IMR-90 (cell line): ENCODE data around the gene NKAIN2. TPM values are rescaled to one million over a fixed set of nuclear protein-coding genes. Genes with fewer than 3 reads are reported as not detected.

Source experiments
- ATAC-seq: fragments of 200-7000 bp; cut with Tn5 transposase; 2 replicates; pipeline ENCODE4 v1.9.1; 2020; ENCODE audit warnings: low read depth, mild to moderate bottlenecking, moderate library complexity
- BruUV-seq: library from RNA; stranded (reverse); fragments of 400-500 nt; replicated peaks from 2 replicates; lab custom pipeline; 2021; lab: Mats Ljungman, UMichigan
- CTCF ChIA-PET: fragments of 300-600 bp; formaldehyde crosslinking; extraction: SDS; loops from one replicate; lab custom pipeline; 2021; ENCODE audit warnings: antibody characterized with exemption; lab: Yijun Ruan, JAX
- POLR2A ChIA-PET: fragments of 300-600 bp; sonication (Branson Sonifier 250); formaldehyde crosslinking; loops from one replicate; lab custom pipeline; 2022; ENCODE audit warnings: antibody characterized with exemption; ENCODE audit not compliant: unreplicated experiment; lab: Charles Lee
- DNase-seq: peaks from one replicate; pipeline ENCODE4 v3.0.0; 2013
- H2AFZ ChIP-seq: replicated peaks from 2 replicates; pipeline ENCODE3; 2013; ENCODE audit warnings: low read length, mild to moderate bottlenecking; ENCODE audit not compliant: poor library complexity
- H2AK5ac ChIP-seq: 2 replicates; pipeline ENCODE4 v1.6.1; 2013; ENCODE audit warnings: low read depth, low read length, inconsistent platforms
- H2AK9ac ChIP-seq: replicated peaks from 2 replicates; pipeline ENCODE3; 2013; ENCODE audit warnings: mild to moderate bottlenecking, low read depth, low read length, moderate library complexity; ENCODE audit not compliant: poor library complexity
- H2BK120ac ChIP-seq: 2 replicates; pipeline ENCODE4 v1.6.1; 2013; ENCODE audit warnings: low read depth, low read length, inconsistent platforms
- H2BK15ac ChIP-seq: 3 replicates; pipeline ENCODE4 v1.6.1; 2013; ENCODE audit warnings: low read depth, low read length, inconsistent platforms
- H2BK20ac ChIP-seq: 2 replicates; pipeline ENCODE4 v1.6.1; 2013; ENCODE audit warnings: low read depth, mild to moderate bottlenecking, inconsistent platforms, low read length, moderate library complexity
- H2BK5ac ChIP-seq: 2 replicates; pipeline ENCODE4 v1.6.1; 2013; ENCODE audit warnings: mild to moderate bottlenecking, low read depth, low read length, inconsistent platforms; ENCODE audit not compliant: poor library complexity, severe bottlenecking
- H3K14ac ChIP-seq: replicated peaks from 2 replicates; pipeline ENCODE4 v1.6.1; 2013; ENCODE audit warnings: low read depth, low read length, inconsistent platforms
- H3K18ac ChIP-seq: 2 replicates; pipeline ENCODE4 v1.6.1; 2013; ENCODE audit warnings: low read depth, low read length, control low read depth
- H3K23ac ChIP-seq: 2 replicates; pipeline ENCODE4 v1.6.1; 2013; ENCODE audit warnings: low read depth, low read length, inconsistent platforms
- H3K27ac ChIP-seq: 2 replicates; pipeline ENCODE4 v1.5.1; 2013; ENCODE audit warnings: mild to moderate bottlenecking, control low read depth, low read length; ENCODE audit not compliant: insufficient read depth
- H3K27me3 ChIP-seq: 2 replicates; pipeline ENCODE4 v1.6.1; 2013; ENCODE audit warnings: low read length; ENCODE audit not compliant: control insufficient read depth, insufficient read depth
- H3K36me3 ChIP-seq: 2 replicates; pipeline ENCODE4 v1.6.1; 2013; ENCODE audit warnings: low read length, mixed read lengths; ENCODE audit not compliant: control insufficient read depth, insufficient read depth
- H3K4ac ChIP-seq: 2 replicates; pipeline ENCODE4 v1.6.1; 2013; ENCODE audit warnings: low read depth, low read length, inconsistent platforms
- H3K4me1 ChIP-seq: 2 replicates; pipeline ENCODE4 v1.6.1; 2013; ENCODE audit warnings: low read length, mixed read lengths; ENCODE audit not compliant: control insufficient read depth, insufficient read depth
- H3K4me2 ChIP-seq: 2 replicates; pipeline ENCODE4 v1.6.1; 2013; ENCODE audit warnings: low read depth, mild to moderate bottlenecking, control low read depth, low read length, moderate library complexity
- H3K4me3 ChIP-seq: 2 replicates; pipeline ENCODE4 v1.5.1; 2013; ENCODE audit warnings: low read depth, mild to moderate bottlenecking, control low read depth, low read length, moderate library complexity; ENCODE audit not compliant: insufficient read depth
- H3K56ac ChIP-seq: 2 replicates; pipeline ENCODE4 v1.6.1; 2013; ENCODE audit warnings: low read length, inconsistent platforms; ENCODE audit not compliant: insufficient read depth; ENCODE audit errors: extremely low read depth
- H3K79me1 ChIP-seq, 2 experiments: 2 replicates each; pipeline ENCODE4 v1.6.1; 2013; ENCODE audit warnings: low read length in 2 of 2, inconsistent platforms in 1 of 2, low read depth in 1 of 2
- H3K9ac ChIP-seq: 2 replicates; pipeline ENCODE4 v1.6.1; 2013; ENCODE audit warnings: low read depth, low read length, control low read depth
- H3K9me1 ChIP-seq: 2 replicates; pipeline ENCODE4 v1.6.1; 2013; ENCODE audit warnings: low read length, inconsistent platforms; ENCODE audit not compliant: insufficient read depth
- H3K9me3 ChIP-seq: 2 replicates; pipeline ENCODE4 v1.6.1; 2013; ENCODE audit warnings: low read length; ENCODE audit not compliant: control insufficient read depth, insufficient read depth
- H4K20me1 ChIP-seq: 2 replicates; pipeline ENCODE4 v1.6.1; 2013; ENCODE audit warnings: low read length, inconsistent platforms; ENCODE audit not compliant: insufficient read depth
- H4K5ac ChIP-seq: 2 replicates; pipeline ENCODE4 v1.6.1; 2013; ENCODE audit warnings: mild to moderate bottlenecking, low read depth, low read length, control low read depth
- H4K8ac ChIP-seq, 2 experiments: 2 replicates each; pipeline ENCODE4 v1.6.1; 2013; ENCODE audit warnings: low read depth in 2 of 2, low read length in 2 of 2, control low read depth in 1 of 2, inconsistent platforms in 1 of 2
- H4K91ac ChIP-seq: 2 replicates; pipeline ENCODE4 v1.6.1; 2013; ENCODE audit warnings: low read depth, low read length, inconsistent platforms; ENCODE audit not compliant: insufficient read depth
- BHLHE40 ChIP-seq: fragments of 150-350 bp; IDR thresholded peaks from 2 replicates; pipeline ENCODE4 v1.6.1; 2016; ENCODE audit warnings: mild to moderate bottlenecking, low read depth, low read length
- CTCF ChIP-seq: conservative IDR thresholded peaks from 2 replicates; pipeline ENCODE4 v1.5.1; 2012; ENCODE audit warnings: mild to moderate bottlenecking, low read depth, low read length, improper control_type of control experiment
- MAFK ChIP-seq: IDR thresholded peaks from 2 replicates; pipeline ENCODE4 v1.6.1; 2012; ENCODE audit warnings: low read depth, low read length, improper control_type of control experiment
- NFE2L2 ChIP-seq: fragments of 150-350 bp; IDR thresholded peaks from 2 replicates; pipeline ENCODE4 v1.6.1; 2016; ENCODE audit warnings: low read depth, mild to moderate bottlenecking, low read length
- RCOR1 ChIP-seq: IDR thresholded peaks from 2 replicates; pipeline ENCODE4 v1.6.1; 2012; ENCODE audit warnings: mild to moderate bottlenecking, low read length, improper control_type of control experiment; ENCODE audit not compliant: insufficient replicate concordance
- SMC3 ChIP-seq: fragments of 150-350 bp; IDR thresholded peaks from 2 replicates; pipeline ENCODE4 v1.6.1; 2016; ENCODE audit warnings: low read depth, mild to moderate bottlenecking, antibody characterized with exemption, low read length, moderate library complexity
- USF2 ChIP-seq: fragments of 150-350 bp; IDR thresholded peaks from 2 replicates; pipeline ENCODE4 v1.6.1; 2017; ENCODE audit warnings: mild to moderate bottlenecking, antibody characterized with exemption, low read length, low read depth
- WGBS, 2 experiments: methylation state at CpG; one replicate each; pipeline versions ENCODE4 v1.1.5 to v1.1.7; 2013; ENCODE audit warnings: missing lambda C conversion rate in 2 of 2; ENCODE audit not compliant: insufficient read length in 1 of 2; ENCODE audit errors: extremely low coverage in 2 of 2; 5-methylcytosine and 5-hydroxymethylcytosine counted together
- dilution Hi-C: fragments of 300-500 bp; cut with HindIII; formaldehyde crosslinking; loops from one replicate; pipeline ENCODE4 v1.14.3; 2018; ENCODE audit warnings: low sequenced_read_pairs; ENCODE audit not compliant: unreplicated experiment
- in situ Hi-C: fragments of 300-500 bp; cut with MboI; formaldehyde crosslinking; loops from 3 replicates; pipeline ENCODE4 v1.14.3; 2019; ENCODE audit warnings: low sequenced_read_pairs, inconsistent platforms, mixed read lengths
- intact Hi-C: fragments of 100-400 bp; cut with micrococcal nuclease; formaldehyde crosslinking; loops from 2 replicates; pipeline ENCODE4 v1.10.0; 2022
- polyA plus RNA-seq, 3 experiments: library from polyadenylated mRNA; depleted of rRNA; stranded (reverse); fragments of >200 nt; gene quantifications; 2 replicates each; pipeline ENCODE4 v1.2.3, GENCODE V29; 2012; ENCODE audit warnings: low replicate concordance in 1 of 3
- total RNA-seq: library from RNA; depleted of rRNA; stranded (reverse); fragments of >200 nt; gene quantifications from 2 replicates; pipeline ENCODE4 v1.2.3, GENCODE V29; 2012

Gene NKAIN2
- total and polyA plus RNA-seq, 2 of the 4 experiments (the other 2 are of a cell fraction) = not detected

- no peaks in the 10 kb centered on the region for H3K27me3 ChIP-seq
- no peak overlapping the region for H3K23ac ChIP-seq
- H2AFZ ChIP-seq = no peak overlapping the region
- no peak overlapping the region for H3K4me2 ChIP-seq
- H3K4me3 ChIP-seq = no peak overlapping the region
- ATAC-seq (no peak), DNase-seq (no peak)
- dilution Hi-C loops = no loop called here
- no peak overlapping the region for H3K4ac ChIP-seq
- no peak overlapping the region for H3K18ac ChIP-seq
- H3K14ac ChIP-seq = no peak overlapping the region
- no peak overlapping the region for H2BK120ac ChIP-seq
- no peak overlapping the region for H3K9ac ChIP-seq
- no peak overlapping the region for H4K91ac ChIP-seq
- ChIA-PET CTCF (no interaction called here), POLR2A (no interaction called here)
- no peaks in the 10 kb centered on the region for H3K79me1 ChIP-seq
- H4K8ac ChIP-seq = no peak overlapping the region
- intact Hi-C loops = no loop called here
- no peak overlapping the region for H2BK20ac ChIP-seq
- no peak overlapping the region for H2AK5ac ChIP-seq
- no peak overlapping the region for H2BK15ac ChIP-seq
- no peaks in the 10 kb centered on the region for H3K4me1 ChIP-seq
- TF ChIP-seq BHLHE40 (no peak), MAFK (no peak), NFE2L2 (no peak), RCOR1 (no peak), USF2 (no peak), CTCF (no peak), SMC3 (no peak)
- H3K9me1 ChIP-seq = no peaks in the 10 kb centered on the region
- no peak overlapping the region for H4K5ac ChIP-seq
- H3K36me3 ChIP-seq = no peaks in the 10 kb centered on the region
- H3K27ac ChIP-seq = no peak overlapping the region
- in situ Hi-C loops = no loop called here
- no TSS peak for BruUV-seq
- H4K20me1 ChIP-seq = no peaks in the 10 kb centered on the region
- WGBS, 2 experiments = no CpG with 5 or more reads among the region's 2 CpGs
- H2AK9ac ChIP-seq = no peak overlapping the region
- no peak overlapping the region for H2BK5ac ChIP-seq
- no peaks in the 10 kb centered on the region for H3K9me3 ChIP-seq
- no peak overlapping the region for H3K56ac ChIP-seq
Observed at GRCh38 chr6:124517339-124517738, 713.7 kb downstream of the NKAIN2 start.
